Measurements from ENCODE around the gene PLXNA2.

The PLXNA2 gene

DNA sequence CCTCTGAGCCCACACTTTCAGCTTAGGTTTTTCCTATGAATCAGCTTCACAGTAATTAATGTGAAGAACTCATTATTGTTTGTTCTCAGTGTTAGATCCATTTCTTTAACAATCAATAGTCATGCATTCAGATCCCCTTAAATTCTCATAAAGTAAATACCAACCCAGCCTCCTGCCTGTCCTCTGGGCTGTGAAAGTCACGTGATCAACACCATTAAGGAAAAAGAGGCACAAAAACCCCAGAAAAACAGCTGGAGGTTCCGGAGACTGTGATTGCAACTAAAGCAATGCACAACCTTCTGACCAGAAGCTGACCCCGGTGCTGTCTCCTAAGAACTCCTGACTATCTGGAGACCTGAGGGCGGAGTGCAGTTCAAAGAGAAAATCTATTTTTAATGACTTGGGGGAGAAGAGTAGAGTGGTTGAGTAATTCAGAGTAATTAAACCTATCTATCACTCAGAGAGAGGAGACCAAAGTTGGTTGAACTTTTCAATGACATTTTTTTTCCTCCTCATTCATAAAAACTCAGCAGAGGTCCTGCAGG is 132.5 kb downstream of the PLXNA2 start:
- TF ChIP-seq, protein P1, sequence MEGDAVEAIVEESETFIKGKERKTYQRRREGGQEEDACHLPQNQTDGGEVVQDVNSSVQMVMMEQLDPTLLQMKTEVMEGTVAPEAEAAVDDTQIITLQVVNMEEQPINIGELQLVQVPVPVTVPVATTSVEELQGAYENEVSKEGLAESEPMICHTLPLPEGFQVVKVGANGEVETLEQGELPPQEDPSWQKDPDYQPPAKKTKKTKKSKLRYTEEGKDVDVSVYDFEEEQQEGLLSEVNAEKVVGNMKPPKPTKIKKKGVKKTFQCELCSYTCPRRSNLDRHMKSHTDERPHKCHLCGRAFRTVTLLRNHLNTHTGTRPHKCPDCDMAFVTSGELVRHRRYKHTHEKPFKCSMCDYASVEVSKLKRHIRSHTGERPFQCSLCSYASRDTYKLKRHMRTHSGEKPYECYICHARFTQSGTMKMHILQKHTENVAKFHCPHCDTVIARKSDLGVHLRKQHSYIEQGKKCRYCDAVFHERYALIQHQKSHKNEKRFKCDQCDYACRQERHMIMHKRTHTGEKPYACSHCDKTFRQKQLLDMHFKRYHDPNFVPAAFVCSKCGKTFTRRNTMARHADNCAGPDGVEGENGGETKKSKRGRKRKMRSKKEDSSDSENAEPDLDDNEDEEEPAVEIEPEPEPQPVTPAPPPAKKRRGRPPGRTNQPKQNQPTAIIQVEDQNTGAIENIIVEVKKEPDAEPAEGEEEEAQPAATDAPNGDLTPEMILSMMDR (IDR thresholded peaks at IDR 0.05; ENCODE audit: low read depth, low read length, missing control alignments), result no peak
- no peak for DNase-seq (ENCODE audit: extremely low read depth, low read depth)

DNA sequence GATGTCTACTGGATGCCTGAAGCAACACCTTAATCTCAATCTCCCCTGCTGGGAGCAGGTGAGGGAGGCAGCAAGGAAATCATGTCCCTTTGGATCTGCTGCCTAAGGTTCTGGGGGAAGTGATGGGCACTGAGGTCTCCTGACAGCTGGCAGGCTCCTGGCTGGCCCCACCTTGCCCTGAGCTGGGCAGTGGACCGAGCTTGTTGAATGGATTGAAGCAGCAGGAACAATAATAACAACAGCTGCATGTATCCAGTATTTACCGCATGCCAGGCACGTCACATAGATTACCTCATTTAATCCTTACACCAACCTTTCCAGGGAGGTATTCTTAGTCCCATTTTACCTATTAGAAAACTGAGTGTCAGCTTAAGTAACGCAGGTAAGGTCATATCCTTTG is 133.9 kb downstream of the PLXNA2 start:
- DNase-seq (ENCODE audit: extremely low read depth, low read depth), result no peak
- TF ChIP-seq, protein P1 (IDR thresholded peaks at IDR 0.05; ENCODE audit: low read depth, low read length, missing control alignments), result no peak
- H3K4me3 ChIP-seq (replicated peaks; ENCODE audit: low read depth, low read length), result no peak overlapping the region

More for the DNA sequence above, 132.5 kb downstream of the PLXNA2 start:
- H3K4me3 ChIP-seq (replicated peaks; ENCODE audit: low read depth, low read length), result no peak overlapping the region

DNA sequence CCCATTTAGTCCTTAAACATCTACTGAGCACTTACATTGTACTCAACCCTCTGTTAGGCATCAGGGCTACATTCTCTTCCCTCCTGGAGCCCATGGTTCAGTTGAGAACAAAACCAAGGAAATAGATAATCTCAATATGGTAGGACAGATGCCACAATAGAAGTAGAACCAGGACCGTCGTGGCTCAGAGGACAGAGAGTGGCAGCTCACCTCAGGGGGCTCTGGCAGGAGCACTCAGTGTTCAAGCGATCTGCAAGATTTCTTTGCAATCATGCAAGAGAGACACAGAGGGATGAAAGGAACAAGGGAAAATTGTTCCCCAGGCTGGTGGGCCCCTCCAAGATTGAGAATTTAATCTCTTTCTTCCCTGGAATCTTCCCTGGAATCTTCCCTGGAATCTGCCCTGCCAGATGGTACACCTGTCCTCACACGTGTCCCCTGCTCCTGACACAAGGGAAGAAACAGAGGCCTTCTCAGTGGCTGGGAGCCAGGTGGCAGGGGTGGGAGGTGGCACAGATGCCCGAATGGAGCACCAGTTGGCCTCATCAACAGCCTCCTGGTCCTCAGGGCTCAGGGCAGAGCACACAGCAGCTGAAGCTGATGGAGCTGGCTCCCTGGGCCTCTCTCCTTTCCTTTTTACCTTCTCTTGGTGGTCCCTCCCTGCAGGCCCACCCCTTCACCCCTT is 135.4 kb downstream of the PLXNA2 start:
- DNase-seq (ENCODE audit: extremely low read depth, low read depth), result no peak
- H3K4me3 ChIP-seq (replicated peaks; ENCODE audit: low read depth, low read length), result no peak overlapping the region
- TF ChIP-seq, protein P1 (IDR thresholded peaks at IDR 0.05; ENCODE audit: low read depth, low read length, missing control alignments), result no peak

DNA sequence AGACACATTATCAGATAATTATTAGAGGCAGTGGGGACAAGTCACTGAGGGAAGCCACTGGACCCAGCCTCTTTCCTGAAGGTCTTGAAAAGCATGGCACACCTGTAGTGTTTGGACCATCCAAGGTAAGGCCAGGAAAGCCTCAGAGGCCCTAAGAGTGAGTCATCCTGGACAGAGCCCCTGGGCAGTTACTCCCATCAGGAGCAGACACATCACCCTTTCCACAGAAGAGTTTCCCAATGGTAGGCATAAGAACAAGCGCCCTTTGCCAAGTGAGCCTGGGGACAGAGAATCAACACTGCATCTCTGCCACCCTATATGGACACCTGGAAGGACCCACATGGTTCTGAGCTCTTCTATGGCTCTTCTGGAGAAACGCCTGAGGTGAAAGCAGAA is 136.0 kb downstream of the PLXNA2 start:
- H3K4me3 ChIP-seq (replicated peaks; ENCODE audit: low read depth, low read length), result no peak overlapping the region
- TF ChIP-seq, protein P1 (IDR thresholded peaks at IDR 0.05; ENCODE audit: low read depth, low read length, missing control alignments), result no peak
- DNase-seq (ENCODE audit: extremely low read depth, low read depth), result no peak

DNA sequence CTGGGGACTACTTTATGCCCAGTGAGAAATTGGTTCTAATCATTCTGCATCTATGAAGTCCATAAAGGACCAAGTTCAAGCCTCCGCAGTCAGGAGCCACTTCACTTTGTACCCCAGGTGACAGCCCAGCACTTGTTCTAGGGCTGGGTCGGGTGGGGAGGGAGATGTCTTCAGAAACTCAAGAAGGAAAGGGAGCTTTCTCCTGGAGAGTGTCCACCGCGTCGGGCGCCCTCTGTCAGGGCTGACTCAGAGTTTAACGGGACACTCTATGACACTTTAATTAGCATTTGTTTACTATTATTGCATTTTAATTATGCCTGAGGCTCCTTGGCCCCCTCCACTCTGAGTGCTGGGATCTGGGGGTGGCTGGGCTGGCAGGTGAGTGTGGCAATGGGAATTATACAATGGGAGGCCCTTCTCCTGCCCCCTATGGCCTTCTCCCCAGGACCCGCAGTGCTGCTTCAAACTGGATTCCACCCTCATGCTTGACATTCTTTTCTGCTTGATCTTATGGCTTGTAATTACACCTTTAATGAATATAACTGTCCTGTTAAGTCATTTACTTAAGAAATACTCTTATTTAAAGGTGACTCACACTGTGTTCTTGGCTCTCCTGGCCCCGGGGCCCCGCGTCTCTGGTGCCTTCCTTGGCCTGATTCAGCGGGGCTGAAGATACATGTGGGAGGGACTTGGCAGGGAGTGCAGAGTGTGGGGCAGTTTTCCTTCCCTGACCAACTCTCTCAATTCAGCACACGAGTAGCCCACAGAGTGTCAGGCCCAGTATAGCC is 136.6 kb downstream of the PLXNA2 start:
- DNase-seq (ENCODE audit: extremely low read depth, low read depth), result no peak
- TF ChIP-seq, protein P1 (IDR thresholded peaks at IDR 0.05; ENCODE audit: low read depth, low read length, missing control alignments), result no peak
- no peak overlapping the region for H3K4me3 ChIP-seq (replicated peaks; ENCODE audit: low read depth, low read length)

DNA sequence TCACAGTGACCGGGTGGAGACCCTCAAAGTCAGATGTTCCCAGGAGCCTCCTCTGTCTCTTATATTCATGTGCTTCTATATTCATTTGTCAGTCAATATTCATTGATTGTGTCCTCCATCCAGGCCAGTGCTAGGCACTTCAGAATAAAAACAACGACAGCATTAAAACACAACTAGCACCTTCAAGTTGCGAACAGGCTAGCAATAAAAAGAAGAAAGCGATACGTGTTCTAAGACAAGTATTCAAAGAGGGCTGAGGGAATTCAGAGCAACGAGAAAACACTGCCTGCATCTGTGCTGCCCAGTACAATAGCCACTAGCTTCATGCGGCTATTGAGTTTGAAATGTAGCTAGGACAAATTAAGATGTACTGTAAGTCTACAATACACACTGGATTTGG is 138.0 kb downstream of the PLXNA2 start:
- TF ChIP-seq, protein P1 (IDR thresholded peaks at IDR 0.05; ENCODE audit: low read depth, low read length, missing control alignments), result no peak
- no peak for DNase-seq (ENCODE audit: extremely low read depth, low read depth)
- no peak overlapping the region for H3K4me3 ChIP-seq (replicated peaks; ENCODE audit: low read depth, low read length)

Data from HFF-Myc (cell line).